DOHH2 (cell line): Measurements from ENCODE around the gene DAO.

Experiments used
- CTCF ChIP-seq: fragments of 200-600 bp; sonication (generic); IDR thresholded peaks from one replicate; pipeline ENCODE4 v1.5.1; 2014; ENCODE audit warnings: antibody characterized with exemption, mild to moderate bottlenecking, low read depth, low read length; ENCODE audit not compliant: poor library complexity, severe bottlenecking
- EZH2phosphoT487 ChIP-seq: fragments of 200-600 bp; sonication (generic); IDR thresholded peaks from 2 replicates; pipeline ENCODE4 v1.6.1; 2017; ENCODE audit warnings: borderline replicate concordance, mild to moderate bottlenecking, antibody characterized with exemption, low read length, moderate library complexity, mixed read lengths

DNA sequence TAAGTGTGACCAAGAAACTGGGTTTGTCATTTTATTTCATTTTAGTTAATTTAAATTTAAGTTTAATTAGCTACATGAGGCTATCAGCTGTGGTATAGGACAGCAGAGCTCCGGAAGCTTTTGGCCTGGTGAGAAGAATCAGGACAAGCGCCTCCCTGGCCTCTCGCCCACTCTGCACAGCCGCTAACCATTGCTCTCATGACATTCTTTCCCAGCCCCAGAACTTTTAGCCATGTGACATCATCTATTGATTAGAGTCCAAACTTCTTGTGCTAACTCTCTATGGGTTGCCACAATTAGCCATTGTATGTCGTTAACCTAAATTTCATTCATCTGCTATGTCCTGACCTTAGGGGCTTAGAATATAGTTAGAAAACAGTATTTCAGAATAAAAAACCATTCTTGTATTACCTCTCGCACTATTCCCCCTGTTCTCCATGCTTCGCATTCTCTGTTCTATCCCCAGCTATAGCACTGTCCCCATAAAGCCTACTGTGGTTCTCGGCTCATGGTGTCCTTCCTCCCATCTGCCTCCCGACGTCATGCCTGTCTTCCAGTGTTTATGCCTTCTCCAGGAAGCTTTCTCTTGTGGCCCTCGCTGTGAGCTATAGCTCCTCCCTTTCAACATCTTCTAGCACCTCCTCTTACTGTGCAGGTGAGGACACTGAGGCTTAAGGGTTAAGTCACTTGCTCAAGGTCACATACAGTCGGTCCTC lies 46.0 kb upstream of the DAO start:
- no peak for TF ChIP-seq CTCF
- TF ChIP-seq EZH2phosphoT487: no peak
